Small intestine (tissue), 7 donors: ENCODE results near the gene NANOS3. TPM values are rescaled to one million over a fixed set of nuclear protein-coding genes. Genes with fewer than 3 reads are reported as not detected.
A peak's percentile ranks its signal among the peaks of the same experiment; 100 is the strongest.

Experiments used
- DNase-seq, 2 donors: peaks; one replicate each; pipeline versions ENCODE4 v3.0.0 to v3.0.0-alpha.2; 2013
- FAIRE-seq: peaks from 2 replicates; lab custom pipeline; 2012; peaks lifted over from hg19 to GRCh38; lab: Jason Lieb, UNC
- H3K27ac ChIP-seq, 3 donors: one replicate each; pipeline ENCODE4 v1.5.1; 2013; ENCODE audit warnings: low read length in 2 of 3, mild to moderate bottlenecking in 2 of 3, control low read depth in 1 of 3, inconsistent platforms in 1 of 3, low read depth in 1 of 3, moderate library complexity in 1 of 3
- H3K27me3 ChIP-seq, 3 donors: one replicate each; pipeline ENCODE4 v1.6.1; 2013; ENCODE audit warnings: low read length in 3 of 3, inconsistent platforms in 1 of 3; ENCODE audit not compliant: control insufficient read depth in 3 of 3, insufficient read depth in 3 of 3
- H3K36me3 ChIP-seq, 3 donors: one replicate each; pipeline ENCODE4 v1.6.1; 2013; ENCODE audit warnings: low read length in 3 of 3, inconsistent platforms in 1 of 3, low read depth in 1 of 3, mild to moderate bottlenecking in 1 of 3, moderate library complexity in 1 of 3; ENCODE audit not compliant: control insufficient read depth in 3 of 3, insufficient read depth in 2 of 3
- H3K4me1 ChIP-seq, 3 donors: one replicate each; pipeline ENCODE4 v1.6.1; 2013; ENCODE audit warnings: low read length in 2 of 3, inconsistent platforms in 1 of 3, low read depth in 1 of 3, mild to moderate bottlenecking in 1 of 3, moderate library complexity in 1 of 3; ENCODE audit not compliant: control insufficient read depth in 3 of 3, insufficient read depth in 2 of 3
- H3K4me3 ChIP-seq, 3 donors: one replicate each; pipeline ENCODE4 v1.5.1; 2013; ENCODE audit warnings: low read length in 3 of 3, control low read depth in 1 of 3, inconsistent platforms in 1 of 3, low read depth in 1 of 3, mild to moderate bottlenecking in 1 of 3, moderate library complexity in 1 of 3
- H3K9me3 ChIP-seq, 2 donors: one replicate each; pipeline ENCODE4 v1.6.1; 2013; ENCODE audit warnings: low read depth in 1 of 2, low read length in 1 of 2; ENCODE audit not compliant: control insufficient read depth in 2 of 2, insufficient read depth in 1 of 2
- WGBS, 3 donors: extraction: QIAGEN DNeasy Blood & Tissue Kit; methylation state at CpG; one replicate each; pipeline ENCODE4 v1.1.7; 2013; 5-methylcytosine and 5-hydroxymethylcytosine counted together
- polyA plus RNA-seq, 4 donors: library from polyadenylated mRNA; stranded (reverse) in 3 of 4; unstranded in 1 of 4; fragments of 200-250 nt in 3 of 4; fragments of 120-200 nt in 1 of 4; gene quantifications; one replicate each; pipeline versions ENCODE4 v1.2.1 to v1.2.3, GENCODE V29; 2013
- donor health status: healthy with polysubstance abuse.
- donor health status: control.
- donor health status: control.
- donor health status: Bipolar disorder and iron deficiency.
- donor health status: healthy.

The NANOS3 gene
- polyA plus RNA-seq, 4 donors, result 0.45 to 1.0 TPM; not detected in 2

DNA sequence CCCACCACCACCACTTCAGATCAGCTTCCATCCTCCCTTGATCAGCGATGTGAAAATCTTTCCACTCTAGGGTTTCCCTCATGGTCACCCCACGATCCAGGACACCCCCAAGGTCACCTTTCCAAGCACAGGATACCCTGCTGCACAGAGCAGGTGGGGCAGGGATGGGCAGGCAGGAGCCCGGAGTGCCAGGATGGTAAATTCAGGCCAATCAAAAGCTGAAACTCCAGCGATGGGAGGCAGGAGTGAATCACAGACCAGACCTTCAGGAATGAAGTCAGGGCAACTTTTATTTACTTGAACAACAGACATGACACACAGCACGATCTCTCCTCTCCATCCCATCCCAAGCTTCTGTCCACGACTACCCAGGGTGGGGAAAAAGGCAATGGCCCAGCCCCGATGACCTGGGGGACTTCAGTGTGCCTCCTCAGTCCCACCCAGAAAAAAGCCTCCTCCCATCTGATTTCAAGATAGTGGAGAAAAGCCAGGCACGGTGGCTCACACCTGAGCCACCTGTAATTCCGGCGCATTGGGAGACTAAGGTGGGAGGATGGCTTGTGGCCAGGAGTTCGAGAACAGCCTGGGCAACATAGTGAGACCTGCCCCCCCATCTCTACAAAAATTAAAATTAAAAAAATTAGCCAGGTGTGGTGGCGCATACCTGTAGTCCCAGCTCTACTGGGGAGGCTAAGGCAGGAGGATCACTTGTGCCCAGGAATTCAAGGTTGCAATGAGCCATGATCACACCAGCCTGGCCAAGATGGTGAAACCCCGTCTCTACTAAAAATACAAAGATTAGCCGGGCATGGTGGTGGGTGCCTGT is 42.5 kb upstream of the NANOS3 start:
- Histone ChIP-seq H3K36me3 (peaks cover 0 to 86% (median 7%) of the 10 kb centered on the region in 3 donors), H3K9me3 (no peaks in the 10 kb centered on the region), H3K27me3 (no peaks in the 10 kb centered on the region), H3K27ac (peak overlapping the region in 2 of 3 donors; percentile 74 to 95), H3K4me3 (no peak overlapping the region), H3K4me1 (peaks cover 2 to 23% (median 8%) of the 10 kb centered on the region in 3 donors)
- peak in 1 of 2 donors; percentile 42 for DNase-seq
- 56 to 72% (median 66%) methylated on average over 14 of the region's 14 CpGs for WGBS, 3 donors
- no peak for FAIRE-seq

DNA sequence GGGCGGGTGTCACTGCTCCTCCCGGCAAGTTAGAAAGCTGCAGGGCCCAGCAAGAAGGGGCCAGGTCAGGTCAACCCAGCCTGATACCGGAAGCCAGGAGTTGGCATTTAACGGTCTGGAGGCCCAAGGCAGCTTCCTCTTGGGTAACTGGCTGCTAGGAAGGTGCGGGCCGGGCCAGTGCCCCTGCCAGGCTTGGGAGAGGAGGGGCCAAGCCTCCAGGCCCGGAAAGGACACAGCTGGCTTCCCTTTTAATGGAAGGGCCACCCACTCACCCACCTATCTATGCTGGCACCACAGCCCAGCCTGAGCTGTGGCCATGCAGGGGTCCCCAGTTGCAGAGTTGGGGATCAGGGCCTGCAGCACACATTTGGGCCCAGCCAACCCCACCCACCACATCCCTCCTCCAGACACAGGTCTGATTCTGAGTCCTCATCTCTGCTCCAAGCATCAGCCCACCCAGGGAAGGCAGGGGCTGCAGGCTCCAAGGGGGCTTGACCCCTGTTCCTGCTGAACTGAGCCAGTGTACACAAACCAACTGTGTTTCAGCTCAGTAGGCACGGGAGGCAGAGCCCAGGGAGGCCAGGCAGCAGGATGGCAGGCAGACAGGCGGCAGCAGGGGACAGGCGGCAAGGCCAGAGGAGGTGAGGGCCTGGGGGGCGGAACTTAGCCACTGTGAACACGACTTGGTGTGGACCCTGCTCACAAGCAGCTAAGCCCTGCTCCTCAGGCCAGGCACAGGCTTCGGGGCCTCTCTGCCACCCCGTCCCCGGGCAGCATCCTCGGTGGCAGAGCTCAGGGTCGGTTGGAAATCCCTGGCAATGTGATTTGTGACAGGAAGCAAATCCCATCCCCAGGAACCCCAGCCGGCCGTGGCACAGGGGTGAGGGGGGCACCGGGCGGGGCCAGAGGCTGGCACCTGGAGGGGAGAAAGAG is 40.9 kb upstream of the NANOS3 start:
- peaks cover 6 to 39% (median 8%) of the 10 kb centered on the region in 3 donors for H3K4me1 ChIP-seq
- H3K27ac ChIP-seq, result peak overlapping the region; percentile 38 to 91 (median 62)
- H3K9me3 ChIP-seq, result no peaks in the 10 kb centered on the region
- no peaks in the 10 kb centered on the region for H3K27me3 ChIP-seq
- DNase-seq (peak in 1 of 2 donors; percentile 33), FAIRE-seq (no peak)
- H3K36me3 ChIP-seq, result peaks cover 0 to 86% (median under 1%) of the 10 kb centered on the region in 3 donors
- H3K4me3 ChIP-seq, result no peak overlapping the region
- 52 to 64% (median 61%) methylated on average over 17 to 21 of the region's 21 CpGs for WGBS, 3 donors

DNA sequence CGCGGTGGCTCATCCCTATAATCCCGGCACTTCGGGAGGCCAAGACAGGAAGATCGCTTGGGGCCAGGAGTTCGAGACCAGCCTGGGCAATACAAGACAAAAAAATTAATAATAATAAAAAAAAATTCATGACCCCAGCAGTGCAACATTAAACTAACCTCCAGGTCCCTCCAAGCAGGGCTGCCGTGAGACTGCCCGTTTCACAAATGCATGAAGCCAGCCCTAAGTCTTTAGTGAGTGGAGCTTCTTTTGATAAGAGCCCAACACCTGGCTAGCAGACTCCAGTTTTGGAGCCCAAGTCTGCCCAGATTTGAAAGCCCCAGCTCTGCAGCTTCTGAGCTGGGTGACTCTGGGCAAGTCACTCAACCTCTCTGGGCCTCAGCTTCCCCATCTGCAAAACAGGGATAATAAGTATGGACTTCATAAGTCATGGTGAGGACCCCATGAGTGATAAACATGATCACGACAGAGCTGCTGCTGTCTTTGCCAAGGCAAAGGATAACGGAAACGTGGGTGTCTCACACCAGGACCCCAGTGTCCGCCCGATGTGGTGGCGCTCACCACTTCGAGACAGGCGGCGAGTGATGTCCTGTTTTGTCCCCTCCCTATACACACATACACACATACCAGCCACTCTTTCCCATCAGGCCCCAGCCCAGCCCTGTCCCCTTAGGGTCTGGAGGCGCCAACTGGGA is 38.4 kb upstream of the NANOS3 start:
- Histone ChIP-seq H3K4me1 (peaks cover 8 to 49% (median 10%) of the 10 kb centered on the region in 3 donors), H3K4me3 (peak overlapping the region in 2 of 3 donors; percentile 79 to 92), H3K9me3 (no peaks in the 10 kb centered on the region), H3K36me3 (peaks cover 0 to 76% (median 0%) of the 10 kb centered on the region in 3 donors), H3K27me3 (no peaks in the 10 kb centered on the region), H3K27ac (peak overlapping the region; percentile 86 to 98 (median 88))
- 54 to 78% (median 64%) methylated on average over 18 of the region's 18 CpGs for WGBS, 3 donors
- FAIRE-seq (no peak), DNase-seq (no peak)

DNA sequence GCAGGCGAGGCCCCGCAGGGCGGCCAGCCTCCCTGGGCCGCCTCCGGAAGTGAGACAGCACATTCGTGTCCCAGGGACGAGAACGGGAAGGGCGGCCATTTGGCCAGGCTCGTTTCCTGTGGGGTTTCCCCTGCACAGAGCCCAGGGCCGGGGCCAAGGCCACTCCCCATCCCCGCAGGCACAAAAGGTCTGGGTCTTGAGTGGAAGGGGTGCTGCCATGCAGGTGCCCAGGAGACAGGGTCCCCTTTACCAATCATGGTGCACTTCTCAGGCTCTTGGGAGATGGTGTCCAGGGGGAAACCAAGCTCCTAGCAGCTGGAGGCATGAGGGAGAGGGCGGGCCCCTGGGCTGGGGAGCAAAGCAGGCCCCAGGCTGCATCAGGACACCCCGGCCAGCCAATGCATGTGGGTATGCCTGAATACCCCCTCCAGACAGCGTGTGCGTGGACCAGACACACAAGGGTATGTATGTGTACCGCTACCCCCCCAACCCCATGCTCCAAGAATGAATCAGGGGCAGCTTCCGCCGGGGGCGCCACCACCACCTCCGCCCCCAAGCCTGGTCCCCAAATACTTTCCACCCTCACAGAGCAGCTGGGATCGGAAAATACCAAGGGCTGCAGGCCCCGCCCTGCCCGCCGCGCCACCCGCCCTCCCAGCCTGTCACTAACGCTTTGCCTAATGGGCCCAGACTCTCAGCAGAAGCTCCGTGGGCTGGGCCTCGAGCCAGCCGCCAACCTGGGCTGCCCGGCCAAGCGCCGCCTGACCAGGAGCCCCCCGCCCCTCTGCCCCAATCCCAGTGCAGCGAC is 37.6 kb upstream of the NANOS3 start:
- H3K9me3 ChIP-seq, result no peaks in the 10 kb centered on the region
- peaks cover 0 to 70% (median 0%) of the 10 kb centered on the region in 3 donors for H3K36me3 ChIP-seq
- no peak for FAIRE-seq
- no peaks in the 10 kb centered on the region for H3K27me3 ChIP-seq
- H3K4me3 ChIP-seq, result peak overlapping the region; percentile 33 to 92 (median 79)
- DNase-seq, result peak; percentile 53 to 72
- 9 to 27% (median 19%) methylated on average over 33 to 36 of the region's 36 CpGs for WGBS, 3 donors
- peaks cover 6 to 51% (median 14%) of the 10 kb centered on the region in 3 donors for H3K4me1 ChIP-seq
- H3K27ac ChIP-seq, result peak overlapping the region; percentile 86 to 98 (median 88)

DNA sequence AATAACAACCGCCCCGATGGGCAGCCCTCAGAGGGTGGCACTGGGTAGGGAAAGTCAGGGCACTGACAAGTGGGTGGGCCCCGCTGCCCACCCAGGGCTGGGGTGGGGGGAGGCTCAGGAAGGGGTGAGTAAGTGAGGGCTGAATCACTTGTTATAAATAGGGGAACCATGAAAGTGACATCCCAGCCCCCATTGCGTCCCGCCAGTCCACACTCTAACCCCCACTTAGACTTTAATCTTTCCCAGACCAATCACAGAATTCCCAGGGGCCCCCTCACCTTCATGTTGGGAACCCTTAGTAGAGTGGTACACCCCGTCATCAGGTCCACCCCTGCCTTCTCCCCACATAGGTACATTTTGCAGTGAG is 37.0 kb upstream of the NANOS3 start:
- FAIRE-seq, result no peak
- peaks cover 6 to 57% (median 14%) of the 10 kb centered on the region in 3 donors for H3K4me1 ChIP-seq
- 10 to 44% (median 16%) methylated on average over 6 of the region's 6 CpGs for WGBS, 3 donors

DNA sequence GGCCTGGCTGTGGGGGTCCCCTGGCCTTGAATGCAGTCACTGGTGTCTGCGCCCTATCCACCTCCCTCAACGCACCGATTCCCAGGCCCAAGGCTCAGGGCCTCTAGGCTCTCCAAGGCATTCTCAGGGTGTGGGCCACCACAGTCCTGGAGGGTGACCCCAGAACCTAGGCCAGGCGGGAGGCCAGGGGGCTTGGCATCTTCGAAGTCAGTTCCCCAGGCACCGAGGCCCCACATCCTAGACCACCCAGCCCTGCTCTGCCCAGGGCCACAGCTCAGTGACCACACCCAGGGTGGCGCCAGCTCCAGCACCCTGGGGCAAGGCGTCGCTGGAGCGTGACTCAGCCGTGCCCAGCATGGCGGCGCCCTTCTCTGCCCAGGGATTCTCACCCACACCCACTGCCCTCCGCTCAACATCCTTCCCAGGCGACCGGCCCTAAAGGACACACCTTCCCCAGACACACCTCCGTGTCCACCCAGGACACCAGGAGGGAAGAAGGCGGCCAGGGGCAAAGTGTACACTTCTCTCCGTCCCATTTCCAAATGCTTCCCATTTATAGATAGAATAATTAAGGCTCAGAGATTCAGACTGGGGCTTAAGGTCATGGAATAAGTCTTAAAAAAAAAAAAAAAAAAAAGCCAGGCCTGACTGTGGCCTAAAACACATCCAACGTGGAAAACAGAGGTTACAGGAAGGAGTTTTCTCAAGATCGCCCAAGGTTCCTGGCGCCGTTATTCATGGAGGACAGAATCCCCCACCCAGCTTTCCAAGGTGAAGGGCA is 36.4 kb upstream of the NANOS3 start:
- WGBS, 3 donors, result 18 to 34% (median 23%) methylated on average over 21 to 23 of the region's 23 CpGs

More for the DNA sequence above, 37.0 kb upstream of the NANOS3 start:
- Histone ChIP-seq H3K27ac (peak overlapping the region; percentile 86 to 98 (median 88)), H3K27me3 (no peaks in the 10 kb centered on the region), H3K9me3 (no peaks in the 10 kb centered on the region), H3K36me3 (peaks cover 0 to 64% (median 0%) of the 10 kb centered on the region in 3 donors), H3K4me3 (peak overlapping the region; percentile 33 to 92 (median 79))
- no peak for DNase-seq

More for the DNA sequence above, 36.4 kb upstream of the NANOS3 start:
- FAIRE-seq (no peak), DNase-seq (peak; percentile 60 to 86)
- Histone ChIP-seq H3K27ac (peak overlapping the region; percentile 86 to 98 (median 88)), H3K36me3 (peaks cover 0 to 59% (median 0%) of the 10 kb centered on the region in 3 donors), H3K4me3 (peak overlapping the region; percentile 79 to 92 (median 89)), H3K27me3 (no peaks in the 10 kb centered on the region), H3K4me1 (peaks cover 6 to 62% (median 14%) of the 10 kb centered on the region in 3 donors), H3K9me3 (no peaks in the 10 kb centered on the region)
